ENCODE data around the gene ZNF23. TPM values are rescaled to one million over a fixed set of nuclear protein-coding genes. Genes with fewer than 3 reads are reported as not detected.

The ZNF23 gene
- total and polyA plus RNA-seq, 2 donors from 2014 or later, result 7.3 to 9.9 TPM

DNA sequence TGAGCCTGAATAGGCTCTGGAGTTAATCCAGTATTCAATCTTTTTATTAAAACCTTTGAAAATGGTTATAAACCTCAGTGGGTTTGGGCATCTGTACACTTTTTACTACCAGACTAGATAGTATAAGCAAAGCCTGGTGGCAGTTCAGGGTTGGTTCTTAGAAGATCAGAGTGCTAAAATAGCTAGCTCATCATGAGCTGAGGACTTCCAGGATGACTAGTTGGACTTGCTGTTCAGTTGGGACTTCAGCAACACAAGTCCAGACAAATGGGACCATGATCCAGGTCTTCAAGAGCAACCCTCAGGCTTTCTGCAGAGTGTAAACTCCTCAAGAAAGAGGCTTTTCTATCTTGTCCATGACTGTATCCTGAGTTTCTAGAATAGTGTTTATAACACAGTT is 28.3 kb upstream of the ZNF23 start:
- Histone ChIP-seq H3K36me3 (ENCODE audit: control insufficient read depth in 2 of 3, insufficient read depth in 3 of 3, low read length in 3 of 3) (no peaks in the 10 kb centered on the region), H3K4me3 (ENCODE audit: low read length in 3 of 3) (no peak overlapping the region)

DNA sequence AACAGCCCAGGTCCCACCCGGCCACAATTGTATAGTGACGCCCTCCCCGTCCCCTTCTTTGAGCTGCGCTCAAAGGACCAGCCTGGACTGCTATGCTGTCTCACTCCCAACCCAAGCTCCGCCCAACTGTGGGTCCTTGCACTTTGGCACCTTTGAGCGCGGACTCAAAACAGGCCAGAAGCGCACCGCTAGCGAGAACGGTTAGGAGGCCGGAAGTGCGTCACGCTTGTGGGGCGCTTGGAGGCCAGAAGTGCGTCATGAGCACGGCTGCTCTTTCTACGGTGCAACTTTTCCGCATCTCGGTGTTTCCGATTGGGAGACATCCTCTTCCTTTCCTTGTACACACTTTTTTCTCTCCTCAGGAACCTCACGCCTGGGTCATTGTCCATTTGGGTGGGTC is 27.1 kb upstream of the ZNF23 start, which contains the start of gene ZNF19:
TSS of gene ZNF19 (minus strand) at position 203 of the 400 bp plus-strand sequence. CDS start 7,210 bp downstream, outside the sequence.
- Histone ChIP-seq H3K9ac (ENCODE audit: low read length in 3 of 3) (no peak within 1 kb of the TSS), H3K27ac (ENCODE audit: low read depth in 2 of 2, low read length in 2 of 2) (no peak within 1 kb of the TSS), H3K4me1 (ENCODE audit: control insufficient read depth in 2 of 3, insufficient read depth in 2 of 3, low read depth in 1 of 3, low read length in 3 of 3) (no peaks in the 10 kb centered on the region), H3K4me3 (ENCODE audit: low read length in 3 of 3) (no peak within 1 kb of the TSS), H3K9me3 (ENCODE audit: control insufficient read depth in 2 of 3, insufficient read depth in 1 of 3, low read length in 3 of 3) (no peaks in the 10 kb centered on the region), H3K36me3 (ENCODE audit: control insufficient read depth in 2 of 3, insufficient read depth in 3 of 3, low read length in 3 of 3) (no peaks in the 10 kb centered on the region), H3K27me3 (ENCODE audit: control insufficient read depth, insufficient read depth, low read length) (no peaks in the 10 kb centered on the region)
- DNase-seq, result no peak
- intact Hi-C loops (cut with DNase I), result no loop called here
- FAIRE-seq, result no peak
- TF ChIP-seq, protein P1, sequence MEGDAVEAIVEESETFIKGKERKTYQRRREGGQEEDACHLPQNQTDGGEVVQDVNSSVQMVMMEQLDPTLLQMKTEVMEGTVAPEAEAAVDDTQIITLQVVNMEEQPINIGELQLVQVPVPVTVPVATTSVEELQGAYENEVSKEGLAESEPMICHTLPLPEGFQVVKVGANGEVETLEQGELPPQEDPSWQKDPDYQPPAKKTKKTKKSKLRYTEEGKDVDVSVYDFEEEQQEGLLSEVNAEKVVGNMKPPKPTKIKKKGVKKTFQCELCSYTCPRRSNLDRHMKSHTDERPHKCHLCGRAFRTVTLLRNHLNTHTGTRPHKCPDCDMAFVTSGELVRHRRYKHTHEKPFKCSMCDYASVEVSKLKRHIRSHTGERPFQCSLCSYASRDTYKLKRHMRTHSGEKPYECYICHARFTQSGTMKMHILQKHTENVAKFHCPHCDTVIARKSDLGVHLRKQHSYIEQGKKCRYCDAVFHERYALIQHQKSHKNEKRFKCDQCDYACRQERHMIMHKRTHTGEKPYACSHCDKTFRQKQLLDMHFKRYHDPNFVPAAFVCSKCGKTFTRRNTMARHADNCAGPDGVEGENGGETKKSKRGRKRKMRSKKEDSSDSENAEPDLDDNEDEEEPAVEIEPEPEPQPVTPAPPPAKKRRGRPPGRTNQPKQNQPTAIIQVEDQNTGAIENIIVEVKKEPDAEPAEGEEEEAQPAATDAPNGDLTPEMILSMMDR (IDR thresholded peaks at IDR 0.05; ENCODE audit: borderline replicate concordance, extremely low read depth, insufficient read depth), result no peak

More for the DNA sequence above, 28.3 kb upstream of the ZNF23 start:
- intact Hi-C loops (cut with DNase I), result no loop called here
- TF ChIP-seq, protein P1 (IDR thresholded peaks at IDR 0.05; ENCODE audit: borderline replicate concordance, extremely low read depth, insufficient read depth), result no peak
- no peak overlapping the region for H3K27ac ChIP-seq (ENCODE audit: low read depth in 2 of 2, low read length in 2 of 2)
- no peaks in the 10 kb centered on the region for H3K9me3 ChIP-seq (ENCODE audit: control insufficient read depth in 2 of 3, insufficient read depth in 1 of 3, low read length in 3 of 3)
- no peaks in the 10 kb centered on the region for H3K4me1 ChIP-seq (ENCODE audit: control insufficient read depth in 2 of 3, insufficient read depth in 2 of 3, low read depth in 1 of 3, low read length in 3 of 3)
- DNase-seq (no peak), FAIRE-seq (no peak)
- no peak overlapping the region for H3K9ac ChIP-seq (ENCODE audit: low read length in 3 of 3)
- H3K27me3 ChIP-seq (ENCODE audit: control insufficient read depth, insufficient read depth, low read length), result no peaks in the 10 kb centered on the region

GRCh38 chr16:71484006-71484893 is 22.2 kb upstream of the ZNF23 start:
- Histone ChIP-seq H3K36me3 (ENCODE audit: control insufficient read depth in 2 of 3, insufficient read depth in 3 of 3, low read length in 3 of 3) (no peaks in the 10 kb centered on the region), H3K9me3 (ENCODE audit: control insufficient read depth in 2 of 3, insufficient read depth in 1 of 3, low read length in 3 of 3) (no peaks in the 10 kb centered on the region), H3K27ac (ENCODE audit: low read depth in 2 of 2, low read length in 2 of 2) (peak overlapping the region; percentile 93 to 96), H3K4me3 (ENCODE audit: low read length in 3 of 3) (peak overlapping the region; percentile 81 to 97 (median 94)), H3K4me1 (ENCODE audit: control insufficient read depth in 2 of 3, insufficient read depth in 2 of 3, low read depth in 1 of 3, low read length in 3 of 3) (peaks cover 0 to 4% (median 2%) of the 10 kb centered on the region in 3 donors), H3K9ac (ENCODE audit: low read length in 3 of 3) (peak overlapping the region; percentile 44 to 78 (median 71)), H3K27me3 (ENCODE audit: control insufficient read depth, insufficient read depth, low read length) (no peaks in the 10 kb centered on the region)
- intact Hi-C loops (cut with DNase I), result no loop called here
- FAIRE-seq, result peak; percentile 51
- TF ChIP-seq, protein P1 (IDR thresholded peaks at IDR 0.05; ENCODE audit: borderline replicate concordance, extremely low read depth, insufficient read depth), result no peak
- DNase-seq, result peak; percentile 86 to 96 (median 91)
